GM19193 (cell line): Measurements from ENCODE around the gene CHSY3.

Source experiments
- POLR2A ChIP-seq: IDR thresholded peaks from 4 replicates; pipeline ENCODE4 v1.6.1; 2011; ENCODE audit not compliant: insufficient read depth, insufficient read length; ENCODE audit errors: extremely low read depth

Gene CHSY3

GRCh38 chr5:129917224-129917623 lies 13.0 kb downstream of the CHSY3 start:
- no peak for TF ChIP-seq POLR2A

GRCh38 chr5:129921204-129921603 lies 16.9 kb downstream of the CHSY3 start:
- no peak for TF ChIP-seq POLR2A

DNA sequence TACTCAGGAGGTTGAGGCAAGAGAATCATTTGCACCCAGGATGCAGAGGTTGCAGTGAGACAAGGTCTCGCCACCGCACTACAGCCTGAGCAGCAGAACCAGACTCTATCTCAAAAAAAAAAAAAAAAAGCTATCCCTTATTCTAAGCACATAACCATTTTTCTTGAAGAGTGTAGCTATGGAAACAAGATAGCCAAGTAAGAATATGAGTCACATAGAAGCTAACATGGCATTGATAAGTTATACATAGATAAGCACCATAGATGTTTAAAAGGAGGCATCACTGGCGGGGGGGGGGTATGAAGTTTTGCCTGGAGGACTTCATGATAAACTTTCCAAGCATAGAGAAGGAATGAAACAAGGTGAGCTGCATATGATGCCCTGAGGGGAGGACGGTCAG lies 26.0 kb downstream of the CHSY3 start:
- no peak for TF ChIP-seq POLR2A

GRCh38 chr5:129935626-129936025 lies 31.4 kb downstream of the CHSY3 start:
- TF ChIP-seq POLR2A = no peak

GRCh38 chr5:129938077-129938476 lies 33.8 kb downstream of the CHSY3 start:
- no peak for TF ChIP-seq POLR2A

DNA sequence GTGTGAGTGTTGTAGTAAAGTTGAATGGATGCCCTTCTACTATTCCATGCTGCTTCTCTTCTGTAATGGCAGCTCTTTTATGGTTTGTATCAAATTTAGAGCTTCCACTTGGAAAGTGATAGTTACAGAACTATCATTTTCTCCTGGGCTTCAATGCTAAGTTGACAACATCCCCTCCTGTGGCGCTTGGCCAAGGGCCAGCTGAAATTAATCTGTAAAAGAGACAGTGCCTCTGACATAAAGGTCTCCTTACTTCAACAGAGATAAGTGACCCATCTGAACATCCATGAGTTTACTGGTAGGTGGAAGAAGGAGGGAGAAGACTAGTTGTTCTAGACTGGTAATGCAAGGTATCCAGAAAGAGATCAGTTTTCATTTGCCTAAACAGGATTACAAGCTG lies 39.7 kb downstream of the CHSY3 start:
- TF ChIP-seq POLR2A = no peak

- no peak for TF ChIP-seq POLR2A
Measured at GRCh38 chr5:129945028-129945427, 40.8 kb downstream of the CHSY3 start.

DNA sequence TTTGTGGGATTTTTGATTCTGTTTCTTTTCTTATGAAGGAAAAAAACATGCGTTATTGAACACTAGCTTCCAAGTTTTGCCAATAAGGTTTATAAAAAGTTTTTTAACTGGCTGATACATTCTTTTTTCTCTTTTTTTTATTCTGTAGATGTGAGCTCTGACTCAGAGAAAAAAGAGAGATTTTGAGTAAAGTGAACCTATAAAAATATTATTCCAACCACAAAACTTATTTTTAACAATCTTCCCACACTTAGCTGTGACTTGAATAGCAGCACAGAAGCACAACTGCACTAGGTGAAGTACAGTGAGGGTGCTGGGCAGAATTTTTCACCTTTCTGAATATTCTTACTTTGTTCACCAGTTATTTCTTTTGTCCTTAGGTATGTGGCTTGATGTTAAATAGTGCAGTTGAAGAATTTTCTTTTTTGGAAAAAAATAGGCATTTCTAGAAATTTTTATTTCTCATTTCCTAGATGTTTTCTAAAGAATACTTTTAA lies 41.6 kb downstream of the CHSY3 start:
- TF ChIP-seq POLR2A = no peak

DNA sequence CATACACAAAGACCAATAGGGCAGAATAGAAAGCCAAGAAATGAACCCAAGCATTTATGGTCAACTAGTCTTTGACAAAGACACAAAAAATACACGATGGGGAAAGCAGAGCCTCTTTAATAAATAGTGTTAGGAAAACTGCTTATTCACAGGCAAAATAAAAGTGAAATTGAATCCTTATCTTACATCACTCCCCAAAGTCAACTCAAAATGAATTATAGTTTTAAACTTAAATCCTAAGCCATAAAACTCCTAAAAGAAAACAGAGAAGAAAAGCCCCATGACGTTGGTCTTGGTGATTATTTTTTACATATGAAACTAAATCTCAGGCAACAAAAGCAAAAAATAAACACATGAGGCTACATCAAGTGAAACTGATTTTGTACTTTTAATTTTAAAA lies 46.8 kb downstream of the CHSY3 start:
- TF ChIP-seq POLR2A = no peak

DNA sequence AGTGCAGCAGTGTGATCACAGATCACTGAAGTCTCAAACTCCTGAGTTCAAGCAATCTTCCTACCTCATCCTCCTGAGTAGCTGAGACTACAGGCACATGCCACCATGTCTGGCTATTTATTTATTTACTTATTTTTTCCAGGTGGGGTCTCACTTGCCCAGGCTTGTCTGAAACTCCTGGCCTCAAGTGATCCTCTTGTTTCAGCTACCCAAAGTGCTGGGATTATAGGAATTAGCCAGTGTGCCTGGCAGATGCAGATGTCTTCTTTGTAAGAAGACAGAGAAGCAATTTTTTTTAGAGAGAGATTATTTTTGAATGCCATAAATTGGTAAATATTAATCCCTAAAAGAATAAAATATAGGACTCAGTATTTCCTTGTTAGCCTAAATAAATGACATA lies 54.3 kb downstream of the CHSY3 start:
- TF ChIP-seq POLR2A = no peak

GRCh38 chr5:129960831-129961230 lies 56.6 kb downstream of the CHSY3 start:
- TF ChIP-seq POLR2A = no peak

GRCh38 chr5:129962506-129962905 lies 58.2 kb downstream of the CHSY3 start:
- no peak for TF ChIP-seq POLR2A

GRCh38 chr5:129963359-129963758 lies 59.1 kb downstream of the CHSY3 start:
- no peak for TF ChIP-seq POLR2A

DNA sequence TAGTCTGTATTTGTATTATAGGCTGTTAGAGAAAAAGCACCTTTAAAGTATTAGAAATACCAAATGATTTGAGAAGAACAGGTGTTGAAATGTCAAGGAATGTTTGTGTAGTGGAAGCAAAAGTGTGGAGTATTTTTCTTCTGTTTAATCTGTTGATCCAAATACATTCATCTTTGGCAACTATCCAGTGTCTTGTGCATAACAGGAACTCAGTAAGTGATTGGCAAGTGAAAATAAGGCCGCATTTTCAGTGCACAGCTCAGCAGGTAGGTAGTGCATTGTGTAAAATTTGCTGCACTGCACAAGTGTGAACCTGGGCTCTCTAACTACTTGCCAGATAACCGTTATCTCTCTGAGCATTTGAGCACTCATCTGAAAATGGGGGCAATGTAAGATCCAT lies 61.8 kb downstream of the CHSY3 start:
- no peak for TF ChIP-seq POLR2A

GRCh38 chr5:129971714-129972113 lies 67.4 kb downstream of the CHSY3 start:
- no peak for TF ChIP-seq POLR2A

DNA sequence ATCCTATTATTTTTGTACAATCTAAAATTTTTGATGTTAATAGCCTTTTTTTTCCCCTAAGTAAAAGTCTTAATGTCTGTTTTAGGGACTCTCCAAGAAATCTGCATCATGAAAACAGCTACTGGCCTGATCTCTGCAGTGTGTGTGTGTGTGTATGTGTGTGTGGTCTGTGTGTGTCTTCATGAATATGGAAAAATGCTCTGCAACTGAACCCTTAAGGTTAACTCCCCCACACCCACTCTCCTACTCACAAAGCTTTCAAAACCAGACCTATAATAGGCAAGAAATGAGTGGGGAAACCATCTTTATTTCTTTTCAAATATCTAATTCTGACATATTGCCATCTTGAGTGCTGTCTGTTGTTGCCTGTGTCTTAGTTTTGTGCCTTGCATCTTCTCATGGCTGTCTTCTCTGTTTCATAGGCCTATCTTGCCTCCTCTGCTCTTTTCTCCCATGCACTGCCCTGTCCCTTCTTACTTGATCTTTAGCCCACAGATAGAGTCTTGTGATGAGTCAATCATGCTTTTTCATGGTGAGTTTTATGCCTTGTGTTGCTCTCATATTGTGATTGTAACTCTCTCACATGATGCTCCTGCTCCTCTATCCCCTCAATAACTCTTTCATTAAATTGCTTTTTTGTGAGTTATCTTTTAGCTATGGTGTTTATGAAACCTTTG lies 68.3 kb downstream of the CHSY3 start:
- no peak for TF ChIP-seq POLR2A

DNA sequence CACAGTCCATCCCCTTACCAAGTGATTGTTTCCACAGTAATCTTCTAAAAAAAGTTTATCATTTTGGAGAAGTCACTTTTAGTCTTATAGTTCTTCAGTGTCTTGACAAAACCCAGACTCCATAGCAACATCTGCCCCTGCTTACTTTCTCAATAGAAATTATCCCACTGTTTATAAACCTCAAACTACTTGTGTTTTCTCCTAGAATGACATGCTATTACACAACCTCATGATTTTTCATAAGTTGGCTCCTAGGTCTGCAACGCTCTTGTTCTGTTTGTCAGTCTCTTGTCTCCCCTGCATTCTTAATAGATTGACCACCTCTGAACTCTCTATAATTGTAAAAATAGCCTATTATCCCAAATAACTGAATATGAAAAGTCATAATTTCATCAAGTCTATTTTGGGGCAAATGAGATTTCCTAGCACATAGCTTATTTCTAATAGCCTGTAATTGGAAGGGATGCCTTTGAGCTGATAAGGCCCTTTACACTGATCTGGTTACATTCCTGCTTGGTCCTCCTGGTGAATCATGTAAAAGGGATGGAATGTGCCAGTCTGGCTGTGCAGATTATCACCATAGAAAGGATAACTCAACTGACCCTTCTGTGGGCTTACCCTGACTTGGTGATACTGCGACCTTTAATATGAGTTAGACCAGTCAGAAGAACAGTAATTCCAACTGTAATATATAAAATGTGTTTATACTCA lies 69.6 kb downstream of the CHSY3 start:
- no peak for TF ChIP-seq POLR2A

GRCh38 chr5:129977810-129978209 lies 73.5 kb downstream of the CHSY3 start:
- TF ChIP-seq POLR2A = no peak
